Measurements from ENCODE around the gene VKORC1L1.
"Not testable (repeated sequence)": the region's sequence is repeated elsewhere in the genome, so short reads cannot be mapped to it uniquely, and the experiment has no call there.

VKORC1L1 gene

DNA sequence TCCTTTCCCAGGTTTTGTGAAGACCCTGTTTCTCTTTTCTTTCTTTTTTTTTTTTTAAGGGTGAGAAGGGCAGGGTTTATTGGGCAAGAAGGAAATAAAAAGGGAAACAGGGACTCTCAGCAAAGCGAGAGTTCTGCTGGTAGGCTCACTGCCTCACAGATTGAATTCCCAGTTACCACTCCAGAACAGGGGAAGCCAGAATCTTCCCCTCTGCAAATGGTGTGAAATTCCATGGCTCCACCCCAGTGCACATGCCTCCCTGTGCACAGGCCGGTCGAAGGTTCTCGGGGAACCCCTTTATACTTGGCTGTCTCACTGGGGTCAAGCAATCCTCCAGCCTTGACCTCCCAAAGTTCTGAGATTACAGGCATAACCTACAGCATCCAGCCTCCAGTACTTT lies 119.7 kb downstream of the VKORC1L1 start:
- no peak for DNase-seq (ENCODE audit: extremely low read depth, low read depth)
- TF ChIP-seq, protein P1, sequence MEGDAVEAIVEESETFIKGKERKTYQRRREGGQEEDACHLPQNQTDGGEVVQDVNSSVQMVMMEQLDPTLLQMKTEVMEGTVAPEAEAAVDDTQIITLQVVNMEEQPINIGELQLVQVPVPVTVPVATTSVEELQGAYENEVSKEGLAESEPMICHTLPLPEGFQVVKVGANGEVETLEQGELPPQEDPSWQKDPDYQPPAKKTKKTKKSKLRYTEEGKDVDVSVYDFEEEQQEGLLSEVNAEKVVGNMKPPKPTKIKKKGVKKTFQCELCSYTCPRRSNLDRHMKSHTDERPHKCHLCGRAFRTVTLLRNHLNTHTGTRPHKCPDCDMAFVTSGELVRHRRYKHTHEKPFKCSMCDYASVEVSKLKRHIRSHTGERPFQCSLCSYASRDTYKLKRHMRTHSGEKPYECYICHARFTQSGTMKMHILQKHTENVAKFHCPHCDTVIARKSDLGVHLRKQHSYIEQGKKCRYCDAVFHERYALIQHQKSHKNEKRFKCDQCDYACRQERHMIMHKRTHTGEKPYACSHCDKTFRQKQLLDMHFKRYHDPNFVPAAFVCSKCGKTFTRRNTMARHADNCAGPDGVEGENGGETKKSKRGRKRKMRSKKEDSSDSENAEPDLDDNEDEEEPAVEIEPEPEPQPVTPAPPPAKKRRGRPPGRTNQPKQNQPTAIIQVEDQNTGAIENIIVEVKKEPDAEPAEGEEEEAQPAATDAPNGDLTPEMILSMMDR (IDR thresholded peaks at IDR 0.05; ENCODE audit: low read depth, low read length): no peak

DNA sequence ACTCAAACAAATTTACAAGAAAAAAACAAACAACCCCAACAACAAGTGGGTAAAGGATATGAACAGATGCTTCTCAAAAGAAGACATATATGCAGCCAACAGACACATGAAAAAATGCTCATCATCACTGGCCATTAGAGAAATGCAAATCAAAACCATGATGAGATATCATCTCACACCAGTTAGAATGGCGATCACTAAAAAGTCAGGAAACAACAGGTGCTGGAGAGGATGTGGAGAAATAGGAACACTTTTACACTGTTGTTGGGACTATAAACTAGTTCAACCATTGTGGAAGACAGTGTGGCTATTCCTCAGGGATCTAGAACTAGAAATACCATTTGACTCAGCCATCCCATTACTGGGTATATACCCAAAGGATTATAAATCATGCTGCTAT lies 122.1 kb downstream of the VKORC1L1 start:
- DNase-seq (ENCODE audit: extremely low read depth, low read depth): not testable (repeated sequence)

DNA sequence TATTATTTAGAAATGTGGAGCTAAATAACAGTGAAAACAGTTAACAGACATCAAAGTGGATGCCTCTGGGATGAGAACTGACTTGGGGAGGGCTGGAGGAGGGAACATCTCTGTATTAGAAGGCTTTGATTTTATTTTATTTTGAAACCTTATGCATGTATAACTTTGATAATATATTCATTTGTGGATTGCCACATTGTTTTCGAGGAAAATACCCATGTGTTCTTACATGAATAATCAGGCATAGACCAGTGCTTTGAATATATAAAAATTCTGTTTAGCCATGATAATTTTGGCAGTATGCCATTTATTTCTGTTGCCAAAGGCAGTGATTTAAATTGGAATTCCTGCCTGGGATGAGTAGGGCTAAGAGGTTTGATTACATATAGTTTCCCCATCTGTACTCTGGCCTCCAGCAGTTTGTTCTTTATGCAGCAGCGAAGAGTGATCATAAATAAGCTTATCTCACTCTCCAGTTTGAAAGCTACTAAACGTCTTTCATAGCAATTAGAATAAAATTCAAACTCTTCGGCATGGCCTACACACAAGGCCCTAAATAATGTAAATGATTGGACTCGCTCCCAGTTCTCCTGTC lies 128.0 kb downstream of the VKORC1L1 start:
- DNase-seq (ENCODE audit: extremely low read depth, low read depth): not testable (repeated sequence)

DNA sequence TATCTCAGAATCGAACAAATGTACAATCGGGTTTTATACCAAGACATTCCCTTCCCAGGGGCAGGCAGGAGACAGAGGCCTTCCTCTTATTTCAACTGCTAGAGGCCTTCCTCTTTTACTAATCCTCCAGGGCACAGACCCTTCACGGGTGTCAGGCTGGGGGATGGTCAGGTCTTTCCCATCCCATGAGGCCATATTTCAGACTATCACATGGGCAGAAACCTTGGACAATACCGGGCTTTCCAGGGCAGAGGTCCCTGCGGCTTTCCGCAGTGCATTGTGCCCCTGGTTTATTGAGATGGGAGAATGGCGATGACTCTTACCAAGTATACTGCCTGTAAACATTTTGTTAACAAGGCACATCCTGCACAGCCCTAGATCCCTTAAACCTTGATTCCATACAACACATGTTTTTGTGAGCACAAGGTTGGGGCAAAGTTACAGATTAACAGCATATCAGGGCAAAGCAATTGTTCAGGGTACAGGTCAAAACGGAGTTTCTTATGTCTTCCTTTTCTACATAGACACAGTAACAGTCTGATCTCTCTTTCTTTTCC lies 132.3 kb downstream of the VKORC1L1 start:
- not testable (repeated sequence) for DNase-seq (ENCODE audit: extremely low read depth, low read depth)

DNA sequence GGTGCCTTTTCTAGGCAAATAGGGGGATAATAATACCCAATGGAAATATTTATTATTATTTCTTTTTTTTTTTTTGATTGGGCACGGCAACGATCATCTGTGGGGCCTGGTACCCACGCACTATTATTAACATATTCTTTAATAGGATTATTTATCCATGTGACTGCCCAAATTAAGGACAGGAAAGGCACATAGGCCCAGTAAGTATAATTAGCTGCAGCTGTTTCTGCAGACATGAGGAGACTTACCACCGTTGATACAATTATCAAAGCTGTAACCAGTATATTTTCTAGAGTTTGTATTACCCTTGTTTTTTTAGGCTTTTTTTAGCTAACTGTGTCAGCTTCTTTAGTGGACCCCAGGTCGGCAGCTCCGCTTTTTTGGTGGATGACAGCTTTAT lies 134.4 kb downstream of the VKORC1L1 start:
- TF ChIP-seq, protein P1 (IDR thresholded peaks at IDR 0.05; ENCODE audit: low read depth, low read length): no peak
- no peak for DNase-seq (ENCODE audit: extremely low read depth, low read depth)

All from AG09319 (cell line).